GM12892 (cell line): ENCODE results near the gene MLLT6.

Source experiments
- DNase-seq: peaks from one replicate; pipeline ENCODE4 v3.0.0; 2011; ENCODE audit not compliant: insufficient read length
- FAIRE-seq: peaks from 2 replicates; lab custom pipeline; 2011; peaks lifted over from hg19 to GRCh38; lab: Jason Lieb, UNC
- POLR2A ChIP-seq: IDR thresholded peaks from 2 replicates; pipeline ENCODE4 v1.6.1; 2011; ENCODE audit warnings: low read depth, low read length, control low read depth
- POLR2AphosphoS5 ChIP-seq: IDR thresholded peaks from 2 replicates; pipeline ENCODE4 v1.6.1; 2011; ENCODE audit warnings: low read depth, low read length, control low read depth
- TAF1 ChIP-seq: IDR thresholded peaks from 2 replicates; pipeline ENCODE4 v1.6.1; 2011; ENCODE audit warnings: low read depth, mild to moderate bottlenecking, control low read depth, low read length, borderline replicate concordance

Gene MLLT6

GRCh38 chr17:38733982-38734973 lies 29.2 kb downstream of the MLLT6 start:
- TF ChIP-seq POLR2AphosphoS5 (no peak), POLR2A (no peak), TAF1 (no peak)
- FAIRE-seq (no peak), DNase-seq (no peak)

- peak; percentile 91 for DNase-seq
- no peak for FAIRE-seq
- TF ChIP-seq POLR2AphosphoS5: no peak
- TF ChIP-seq TAF1: no peak
- no peak for TF ChIP-seq POLR2A
Measured at GRCh38 chr17:38735161-38735997, 30.3 kb downstream of the MLLT6 start.

GRCh38 chr17:38738007-38738662 lies 33.1 kb downstream of the MLLT6 start:
- no peak for FAIRE-seq
- DNase-seq: no peak
- no peak for TF ChIP-seq POLR2AphosphoS5
- no peak for TF ChIP-seq TAF1
- no peak for TF ChIP-seq POLR2A

- TF ChIP-seq POLR2A (no peak), TAF1 (no peak), POLR2AphosphoS5 (no peak)
- no peak for FAIRE-seq
Measured at GRCh38 chr17:38738686-38739085, 33.6 kb downstream of the MLLT6 start.

GRCh38 chr17:38739305-38739704 lies 34.2 kb downstream of the MLLT6 start:
- FAIRE-seq (no peak), DNase-seq (no peak)
- TF ChIP-seq POLR2AphosphoS5: no peak
- no peak for TF ChIP-seq TAF1
- no peak for TF ChIP-seq POLR2A

More at GRCh38 chr17:38738686-38739085, 33.6 kb downstream of the MLLT6 start:
- DNase-seq: no peak

GRCh38 chr17:38740044-38740443 lies 35.0 kb downstream of the MLLT6 start:
- FAIRE-seq: no peak
- TF ChIP-seq POLR2AphosphoS5: no peak

GRCh38 chr17:38740806-38741205 lies 35.7 kb downstream of the MLLT6 start:
- TF ChIP-seq TAF1: no peak
- FAIRE-seq (no peak), DNase-seq (no peak)

More at GRCh38 chr17:38740044-38740443, 35.0 kb downstream of the MLLT6 start:
- DNase-seq: no peak

GRCh38 chr17:38741461-38741860 lies 36.4 kb downstream of the MLLT6 start:
- TF ChIP-seq TAF1 (no peak), POLR2A (no peak), POLR2AphosphoS5 (no peak)
- FAIRE-seq (no peak), DNase-seq (no peak)

GRCh38 chr17:38741921-38742410 lies 36.9 kb downstream of the MLLT6 start:
- FAIRE-seq (no peak), DNase-seq (no peak)
- TF ChIP-seq POLR2AphosphoS5 (no peak), TAF1 (no peak), POLR2A (no peak)

- DNase-seq (no peak), FAIRE-seq (no peak)
- TF ChIP-seq TAF1: no peak
- TF ChIP-seq POLR2A: no peak
- TF ChIP-seq POLR2AphosphoS5: no peak
Measured at GRCh38 chr17:38742411-38743308, 37.6 kb downstream of the MLLT6 start.
